Measurements from ENCODE around the gene HOGA1. TPM values are rescaled to one million over a fixed set of nuclear protein-coding genes. Genes with fewer than 3 reads are reported as not detected.
"Not testable (repeated sequence)": the region's sequence is repeated elsewhere in the genome, so short reads cannot be mapped to it uniquely, and the experiment has no call there.

The HOGA1 gene
- total RNA-seq, 1 donor from 2014 or later: 72.3 TPM

- no peak for DNase-seq (ENCODE audit: low read depth)
Observed at GRCh38 chr10:97611473-97611872, 27.3 kb downstream of the HOGA1 start.

DNA sequence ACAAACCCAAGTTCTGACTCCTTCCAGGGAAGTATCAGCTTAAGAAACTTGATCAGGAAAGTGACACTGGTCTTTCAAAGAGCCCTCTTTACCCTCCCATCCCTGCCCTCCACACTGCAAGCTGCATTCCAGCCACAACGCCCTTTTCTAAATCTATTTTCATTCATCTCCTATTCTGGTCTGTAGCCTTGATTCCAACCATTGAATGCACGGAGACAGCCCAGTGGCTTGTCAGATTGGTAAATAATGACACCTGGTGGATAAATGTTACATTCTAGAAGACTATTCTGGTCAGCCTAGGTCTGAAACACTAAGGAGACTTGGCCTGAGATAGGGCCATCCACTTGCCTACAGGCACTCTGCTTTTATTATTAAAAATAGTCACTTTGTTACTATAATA, 28.2 kb downstream of the HOGA1 start:
- peak; percentile 66 for DNase-seq (ENCODE audit: low read depth)

DNA sequence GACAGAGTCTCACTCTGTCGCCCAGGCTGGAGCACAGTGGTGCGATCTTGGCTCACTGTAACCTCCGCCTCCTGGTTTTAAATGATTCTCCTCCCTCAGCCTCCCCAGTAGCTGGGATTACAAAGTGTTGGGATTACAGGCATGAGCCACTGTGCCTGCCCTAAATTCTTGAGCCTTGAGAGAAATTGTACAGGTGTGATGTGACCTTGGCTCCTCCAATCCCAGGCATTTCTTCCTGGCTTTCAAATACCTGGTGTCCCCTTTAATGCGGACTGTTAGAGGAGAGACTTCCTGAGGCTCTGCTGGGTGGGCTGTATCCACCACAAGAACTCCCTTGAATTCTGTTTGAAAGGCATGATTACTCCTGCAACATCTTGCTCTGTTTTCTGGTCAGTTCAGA, 34.1 kb downstream of the HOGA1 start:
- DNase-seq (ENCODE audit: low read depth): no peak

DNA sequence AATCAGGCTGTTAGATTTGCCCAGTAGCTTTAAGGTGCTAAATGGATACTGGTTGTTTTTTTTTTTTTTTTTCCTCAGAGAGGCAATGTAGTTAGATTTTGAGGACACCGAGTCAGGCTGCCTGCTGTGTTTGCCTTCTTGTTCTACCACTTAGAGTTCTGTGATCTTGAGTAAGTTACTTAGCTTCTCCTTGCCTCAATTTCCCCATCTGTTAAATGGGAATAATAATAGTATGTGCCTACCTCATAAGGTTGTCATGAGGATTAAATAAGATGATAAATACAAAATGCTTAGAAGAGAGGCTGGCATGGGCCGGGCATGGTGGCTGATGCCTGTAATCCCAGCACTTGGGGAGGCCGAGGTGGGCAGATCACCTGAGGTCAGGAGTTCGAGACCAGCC, 34.5 kb downstream of the HOGA1 start:
- DNase-seq (ENCODE audit: low read depth): no peak

GRCh38 chr10:97623277-97623676, 39.1 kb downstream of the HOGA1 start:
- DNase-seq (ENCODE audit: low read depth): no peak

- DNase-seq (ENCODE audit: low read depth): no peak
Observed at GRCh38 chr10:97627731-97628130, 43.5 kb downstream of the HOGA1 start.

DNA sequence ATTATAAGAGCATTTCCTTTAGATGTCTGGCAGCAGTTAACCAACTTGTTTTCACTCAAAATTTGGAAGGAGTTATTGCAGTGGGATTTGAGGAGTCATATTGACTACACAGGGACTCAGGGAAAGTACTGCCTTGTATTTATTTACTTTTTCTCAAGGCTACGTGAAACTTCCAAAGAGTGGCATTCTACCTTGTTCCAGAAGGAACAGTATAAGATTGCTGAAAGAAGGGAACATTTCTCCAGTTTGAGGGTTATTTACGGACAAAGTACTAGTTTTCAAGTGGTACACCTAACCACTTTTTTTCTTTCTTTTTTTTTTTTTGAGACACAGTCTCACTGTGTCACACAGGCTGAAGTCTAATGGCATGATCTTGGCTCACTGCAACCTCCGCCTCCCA, 44.0 kb downstream of the HOGA1 start:
- DNase-seq (ENCODE audit: low read depth): no peak

GRCh38 chr10:97629289-97629688, 45.1 kb downstream of the HOGA1 start:
- DNase-seq (ENCODE audit: low read depth): peak; percentile 78

- DNase-seq (ENCODE audit: low read depth): no peak
Observed at GRCh38 chr10:97631098-97631497, 46.9 kb downstream of the HOGA1 start.

GRCh38 chr10:97632949-97633884, 49.0 kb downstream of the HOGA1 start, which contains the start of gene MORN4:
TSS of gene MORN4 (minus strand) at chr10:97633500. CDS start at chr10:97619653, 13,847 bp downstream.
- peak; percentile 77 for DNase-seq (ENCODE audit: low read depth)

DNA sequence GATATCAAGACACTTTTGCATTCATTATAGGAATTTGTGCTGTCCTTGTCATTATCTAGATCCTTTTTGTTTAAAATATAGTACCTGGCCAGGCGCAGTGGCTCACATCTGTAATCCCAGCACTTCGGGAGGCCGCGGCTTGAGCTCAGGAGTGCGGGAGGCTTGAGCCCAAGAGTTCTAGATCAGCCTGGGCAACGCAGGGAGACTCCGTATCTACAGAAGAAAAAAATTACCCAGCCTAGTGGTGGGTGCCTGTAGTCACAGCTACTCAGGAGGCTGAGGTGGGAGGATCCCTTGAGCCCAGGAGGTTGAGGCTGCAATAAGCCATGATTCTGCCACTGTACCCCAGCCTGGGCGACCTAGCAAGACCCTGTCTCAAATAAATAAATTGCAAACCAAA, 49.7 kb downstream of the HOGA1 start:
- no peak for DNase-seq (ENCODE audit: low read depth)

GRCh38 chr10:97635577-97635976, 51.4 kb downstream of the HOGA1 start:
- no peak for DNase-seq (ENCODE audit: low read depth)

GRCh38 chr10:97639090-97639489, 54.9 kb downstream of the HOGA1 start:
- DNase-seq (ENCODE audit: low read depth): not testable (repeated sequence)

GRCh38 chr10:97640174-97640867, 56.1 kb downstream of the HOGA1 start, which contains the start of gene PI4K2A:
TSS of gene PI4K2A (plus strand) at chr10:97640671. CDS start at chr10:97640743, 72 bp downstream.
- peak; percentile 97 for DNase-seq (ENCODE audit: low read depth)

DNA sequence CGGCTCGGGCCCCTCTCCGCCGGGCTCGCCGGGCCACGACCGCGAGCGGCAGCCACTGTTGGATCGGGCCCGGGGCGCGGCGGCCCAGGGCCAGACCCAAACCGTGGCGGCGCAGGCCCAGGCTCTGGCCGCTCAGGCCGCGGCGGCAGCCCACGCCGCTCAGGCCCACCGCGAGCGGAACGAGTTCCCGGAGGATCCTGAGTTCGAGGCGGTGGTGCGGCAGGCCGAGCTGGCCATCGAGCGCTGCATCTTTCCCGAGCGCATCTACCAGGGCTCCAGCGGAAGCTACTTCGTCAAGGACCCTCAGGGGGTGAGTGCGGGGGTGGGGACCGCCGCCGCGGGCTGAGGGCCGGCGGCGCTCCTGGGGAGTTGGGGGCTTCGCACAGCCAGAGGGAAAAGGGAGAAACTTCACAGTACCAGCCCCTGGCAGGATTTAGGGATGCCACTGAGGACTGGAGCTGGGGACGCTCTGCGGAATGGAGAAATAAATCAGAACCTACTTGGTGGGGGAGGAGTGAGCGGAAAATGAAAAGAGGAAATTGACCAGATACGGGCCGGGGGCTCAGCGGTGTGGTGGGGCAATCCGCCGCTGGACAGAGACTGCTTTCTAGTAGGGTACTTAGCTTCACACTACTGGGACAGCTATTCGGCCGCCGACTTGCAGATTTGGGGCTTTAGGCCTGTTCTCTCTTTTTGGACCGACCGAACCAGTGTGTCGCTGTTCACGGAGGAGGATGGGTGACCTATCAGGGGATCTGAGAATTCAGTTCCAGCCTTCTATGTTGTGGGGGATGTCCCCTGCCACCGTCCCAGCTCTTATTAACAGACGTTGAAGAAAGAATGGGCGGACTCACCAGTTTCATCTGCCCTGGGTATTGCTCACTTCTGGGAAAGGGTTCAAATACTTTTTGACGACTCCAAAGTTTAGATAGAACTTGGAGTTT, 57.0 kb downstream of the HOGA1 start:
- peak; percentile 24 for DNase-seq (ENCODE audit: low read depth)

- DNase-seq (ENCODE audit: low read depth): not testable (repeated sequence)
Observed at GRCh38 chr10:97642471-97643159, 58.4 kb downstream of the HOGA1 start.

DNA sequence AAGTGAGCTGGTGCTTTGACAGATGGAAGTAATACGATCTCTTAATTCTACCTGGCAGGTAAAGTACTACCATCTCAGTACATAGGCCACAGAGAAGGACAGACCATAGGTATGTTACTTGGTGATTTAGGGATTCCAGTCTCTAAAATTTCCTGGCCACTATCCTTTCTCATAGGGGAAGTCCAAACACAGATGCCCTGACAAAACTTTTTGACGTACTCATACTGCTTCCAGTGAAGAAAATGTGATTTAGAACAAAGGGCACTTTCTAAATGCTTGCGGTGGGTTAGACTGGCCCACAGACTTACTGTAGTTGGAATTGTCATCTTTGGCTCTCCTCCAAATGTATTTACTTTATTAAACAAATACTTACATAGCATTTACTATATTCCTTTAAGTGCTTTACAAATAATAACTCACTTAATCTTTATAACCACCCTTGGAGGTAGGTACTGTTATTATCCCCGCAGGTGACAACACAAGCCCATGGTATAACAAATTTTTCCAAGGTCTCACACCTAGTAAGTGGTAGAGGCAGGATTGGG, 59.3 kb downstream of the HOGA1 start:
- DNase-seq (ENCODE audit: low read depth): no peak

- no peak for DNase-seq (ENCODE audit: low read depth)
Observed at GRCh38 chr10:97644936-97645335, 60.7 kb downstream of the HOGA1 start.

DNA sequence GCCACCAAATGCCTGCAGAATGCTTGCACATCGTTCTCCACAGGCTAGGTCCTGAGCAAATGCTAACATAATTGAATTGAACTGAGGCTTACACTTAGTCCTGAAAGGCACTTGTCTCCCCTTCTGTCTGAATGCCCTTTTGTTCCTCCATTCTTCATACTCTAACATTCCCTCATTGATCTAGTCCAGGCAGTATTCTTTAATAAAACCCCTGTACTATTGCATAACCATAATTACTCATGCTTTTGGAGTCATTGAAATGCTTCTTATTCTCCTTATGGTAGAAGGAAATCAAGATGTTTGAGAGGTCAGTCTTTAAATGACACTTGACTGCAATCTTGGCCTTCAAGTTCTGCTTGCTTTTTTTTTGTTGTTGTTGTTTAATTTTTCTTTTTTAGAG, 63.4 kb downstream of the HOGA1 start:
- DNase-seq (ENCODE audit: low read depth): peak; percentile 73

DNA sequence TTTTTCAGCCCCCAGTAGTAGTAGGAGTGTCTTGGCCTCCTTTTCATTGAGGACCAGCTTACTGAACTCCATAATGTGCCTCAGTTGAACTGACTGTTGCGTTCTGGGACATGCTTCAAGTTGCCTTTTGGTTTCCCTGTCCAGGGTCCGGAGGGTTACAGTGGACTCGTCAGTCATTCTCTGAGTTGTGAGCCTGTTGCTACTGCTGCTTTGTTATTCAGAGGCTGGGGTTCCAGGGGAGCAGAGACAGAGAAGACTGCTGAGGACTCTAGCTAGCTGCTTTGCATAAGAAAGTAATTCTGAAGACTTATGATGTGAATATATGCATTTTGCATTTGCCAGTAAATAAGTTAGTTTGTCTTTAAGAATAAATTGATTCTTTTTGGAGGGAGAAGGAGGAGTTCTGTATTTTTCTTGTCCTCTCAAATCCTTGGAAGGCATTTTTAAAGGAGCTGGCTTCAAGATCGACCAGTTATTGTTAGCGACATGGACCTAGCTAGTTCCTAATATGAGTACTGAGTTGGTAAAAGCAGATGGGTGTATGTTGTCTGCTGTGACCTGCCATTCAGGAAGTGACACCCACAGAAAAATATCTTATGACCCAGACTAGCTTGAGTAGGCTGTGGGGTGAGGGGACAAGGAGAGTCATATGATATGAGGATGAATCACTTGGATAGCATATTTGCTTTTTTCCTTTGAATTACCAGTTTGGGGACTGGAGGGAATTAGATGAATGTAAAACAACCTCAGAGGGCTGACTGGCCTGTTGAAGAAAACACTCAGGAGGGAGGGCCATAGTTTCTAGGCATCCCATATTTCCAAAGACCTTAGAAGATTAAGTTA, 64.6 kb downstream of the HOGA1 start:
- peak; percentile 88 for DNase-seq (ENCODE audit: low read depth)

Data from renal cortical epithelial cell (primary cell).